ENCODE results near the gene SMIM45.
A peak's percentile ranks its signal among the peaks of the same experiment; 100 is the strongest.

The SMIM45 gene

DNA sequence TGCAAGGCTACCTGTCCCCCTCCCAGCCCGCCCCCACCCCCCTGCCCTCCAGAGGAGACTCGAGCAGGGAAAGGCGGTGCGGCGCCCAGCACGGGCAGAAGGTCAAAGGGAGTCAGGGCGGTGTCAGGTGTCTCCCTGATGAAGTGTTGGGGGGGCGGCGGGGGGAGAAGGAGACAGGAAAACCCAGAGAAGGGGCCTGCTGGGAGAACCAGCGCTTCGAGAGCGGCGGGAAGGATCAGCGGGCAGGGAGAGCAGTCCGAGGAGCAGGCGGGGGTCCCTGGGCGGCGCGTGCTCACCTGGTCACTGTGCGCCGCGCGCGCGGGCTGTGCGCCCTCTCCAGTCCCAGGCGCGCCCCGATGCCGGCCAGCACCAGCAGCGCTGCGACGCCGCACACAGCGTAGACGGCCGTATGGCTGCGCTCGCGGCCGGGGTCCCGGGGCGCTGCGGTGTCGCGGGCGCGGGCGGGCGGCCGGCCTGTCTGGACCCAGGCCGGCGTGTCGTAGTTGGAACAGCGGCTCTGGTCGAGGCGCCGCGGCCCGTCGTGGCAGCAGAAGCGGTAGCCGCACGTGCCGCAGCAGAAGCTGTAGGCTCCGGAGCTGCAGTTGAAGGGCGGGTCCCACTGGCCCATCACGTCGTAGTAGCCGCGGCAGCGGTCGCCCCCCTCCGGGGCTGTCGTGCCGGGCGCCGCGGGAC lies 38.0 kb upstream of the SMIM45 start:
- Mint-ChIP-seq H3K36me3 (ENCODE audit: low read depth) (no peaks in the 10 kb centered on the region), H3K9me3 (no peaks in the 10 kb centered on the region), H3K4me1 (peaks cover 66% of the 10 kb centered on the region), H3K27ac (no peak overlapping the region), H3K27me3 (peaks cover 10% of the 10 kb centered on the region), H3K4me3 (peak overlapping the region; percentile 50)
- intact Hi-C loops (cut with micrococcal nuclease), result loop anchor here (2.0 kb wide), 1 partner anchor 23 kb away; no protein-coding TSS in a partner anchor
- DNase-seq, result no peak
- TF ChIP-seq, protein P1, sequence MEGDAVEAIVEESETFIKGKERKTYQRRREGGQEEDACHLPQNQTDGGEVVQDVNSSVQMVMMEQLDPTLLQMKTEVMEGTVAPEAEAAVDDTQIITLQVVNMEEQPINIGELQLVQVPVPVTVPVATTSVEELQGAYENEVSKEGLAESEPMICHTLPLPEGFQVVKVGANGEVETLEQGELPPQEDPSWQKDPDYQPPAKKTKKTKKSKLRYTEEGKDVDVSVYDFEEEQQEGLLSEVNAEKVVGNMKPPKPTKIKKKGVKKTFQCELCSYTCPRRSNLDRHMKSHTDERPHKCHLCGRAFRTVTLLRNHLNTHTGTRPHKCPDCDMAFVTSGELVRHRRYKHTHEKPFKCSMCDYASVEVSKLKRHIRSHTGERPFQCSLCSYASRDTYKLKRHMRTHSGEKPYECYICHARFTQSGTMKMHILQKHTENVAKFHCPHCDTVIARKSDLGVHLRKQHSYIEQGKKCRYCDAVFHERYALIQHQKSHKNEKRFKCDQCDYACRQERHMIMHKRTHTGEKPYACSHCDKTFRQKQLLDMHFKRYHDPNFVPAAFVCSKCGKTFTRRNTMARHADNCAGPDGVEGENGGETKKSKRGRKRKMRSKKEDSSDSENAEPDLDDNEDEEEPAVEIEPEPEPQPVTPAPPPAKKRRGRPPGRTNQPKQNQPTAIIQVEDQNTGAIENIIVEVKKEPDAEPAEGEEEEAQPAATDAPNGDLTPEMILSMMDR (IDR thresholded peaks at IDR 0.05), result no peak
- POLR2A ChIA-PET, result interaction anchor here (0.6 to 11.7 kb wide), 5 partner anchors 12 to 116 kb away, joined by 3 to 173 read pairs (median 3); partner anchors contain the start of gene TNFRSF13C
- CTCF ChIA-PET, result no interaction called here
- ATAC-seq (ENCODE audit: low read depth), result no peak

GRCh38 chr22:41914611-41915034 lies 37.3 kb upstream of the SMIM45 start:
- ATAC-seq (ENCODE audit: low read depth), result no peak
- Mint-ChIP-seq H3K36me3 (ENCODE audit: low read depth) (no peaks in the 10 kb centered on the region), H3K4me1 (peaks cover 65% of the 10 kb centered on the region), H3K9me3 (no peaks in the 10 kb centered on the region), H3K27ac (no peak overlapping the region), H3K4me3 (no peak overlapping the region), H3K27me3 (peaks cover 10% of the 10 kb centered on the region)
- no peak for DNase-seq
- intact Hi-C loops (cut with micrococcal nuclease), result no loop called here
- TF ChIP-seq, protein P1 (IDR thresholded peaks at IDR 0.05), result no peak
- ChIA-PET CTCF (no interaction called here), POLR2A (interaction anchor here (0.6 to 11.7 kb wide), 4 partner anchors 11 to 116 kb away, joined by 3 to 173 read pairs (median 46); partner anchors contain the start of gene TNFRSF13C)

DNA sequence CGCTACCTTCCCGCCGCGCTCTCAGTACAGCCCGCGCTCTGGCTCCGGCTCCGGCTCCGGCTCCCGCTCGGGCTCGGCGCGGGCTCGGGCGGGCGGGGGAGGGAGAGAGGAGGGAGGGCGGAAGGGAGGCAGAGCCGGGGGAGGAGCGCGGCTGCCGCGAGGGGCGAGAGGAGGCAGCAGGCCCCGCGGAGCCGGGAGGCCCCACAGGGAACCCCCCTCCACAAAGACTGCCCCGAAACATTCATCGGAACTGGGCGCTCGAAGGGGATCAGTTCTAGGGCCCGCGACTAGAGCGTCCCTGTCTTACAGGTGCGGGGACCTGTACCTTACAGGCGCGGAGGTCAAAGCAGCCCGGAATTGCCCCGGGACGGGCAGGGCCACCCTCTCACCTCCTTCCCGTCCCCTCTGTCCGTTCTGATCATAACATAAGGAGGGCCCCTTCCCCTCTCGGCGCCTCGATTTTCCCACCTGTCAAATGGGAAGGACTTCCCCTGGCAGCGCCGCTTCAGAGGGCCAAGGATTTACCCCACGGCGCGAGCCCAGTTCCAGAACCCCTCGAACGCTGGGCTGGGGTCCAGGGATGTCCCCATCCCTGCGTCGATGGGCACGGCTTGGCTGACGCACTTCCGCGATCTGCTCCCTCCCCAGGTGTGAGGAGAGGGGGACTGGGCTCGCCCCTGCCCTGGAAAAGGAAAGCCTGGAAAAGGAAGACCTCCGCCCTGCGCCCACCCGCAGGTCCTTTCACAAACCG lies 36.7 kb upstream of the SMIM45 start, which contains the start of gene SHISA8:
TSS of gene SHISA8 (minus strand) at position 40 of the 751 bp plus-strand sequence. CDS start 407 bp downstream, outside the sequence.
- Mint-ChIP-seq H3K4me3 (peak within 1 kb of the TSS; percentile 67), H3K27ac (peak within 1 kb of the TSS; percentile 74), H3K36me3 (ENCODE audit: low read depth) (no peaks in the 10 kb centered on the region), H3K9me3 (no peaks in the 10 kb centered on the region), H3K27me3 (peaks cover 10% of the 10 kb centered on the region), H3K4me1 (peaks cover 70% of the 10 kb centered on the region)
- ChIA-PET CTCF (interaction anchor here (1.7 to 2.0 kb wide), 2 partner anchors 10 to 26 kb away, joined by 8 to 10 read pairs; no protein-coding TSS in a partner anchor), POLR2A (interaction anchor here (0.9 to 14.7 kb wide), 7 partner anchors 11 to 115 kb away, joined by 3 to 1414 read pairs (median 7); partner anchors contain the start of genes CCDC134, SREBF2 and TNFRSF13C)
- DNase-seq, result peak; percentile 66
- intact Hi-C loops (cut with micrococcal nuclease), result no loop called here
- peak; percentile 19 for ATAC-seq (ENCODE audit: low read depth)
- TF ChIP-seq, protein P1 (IDR thresholded peaks at IDR 0.05), result no peak

GRCh38 chr22:41915786-41916493 lies 36.0 kb upstream of the SMIM45 start:
- H3K36me3 Mint-ChIP-seq (ENCODE audit: low read depth), result no peaks in the 10 kb centered on the region
- ATAC-seq (ENCODE audit: low read depth) (no peak), DNase-seq (no peak)
- peaks cover 10% of the 10 kb centered on the region for H3K27me3 Mint-ChIP-seq
- ChIA-PET CTCF (interaction anchor here (1.1 to 2.0 kb wide), 4 partner anchors 10 to 25 kb away, joined by 3 to 10 read pairs (median 8); no protein-coding TSS in a partner anchor), POLR2A (interaction anchor here (0.6 to 14.7 kb wide), 12 partner anchors 10 to 227 kb away, joined by 3 to 1414 read pairs (median 4); partner anchors contain the start of genes CCDC134, CENPM, SNU13 and SREBF2)
- H3K9me3 Mint-ChIP-seq, result no peaks in the 10 kb centered on the region
- TF ChIP-seq, protein P1 (IDR thresholded peaks at IDR 0.05), result no peak
- peak overlapping the region; percentile 67 for H3K4me3 Mint-ChIP-seq
- intact Hi-C loops (cut with micrococcal nuclease), result no loop called here
- peak overlapping the region; percentile 74 for H3K27ac Mint-ChIP-seq
- peaks cover 75% of the 10 kb centered on the region for H3K4me1 Mint-ChIP-seq
